HFFc6 (cell line): ENCODE data around the gene OR6C4. TPM values are rescaled to one million over a fixed set of nuclear protein-coding genes. Genes with fewer than 3 reads are reported as not detected.

Source experiments
- total RNA-seq, 6 experiments: library from RNA; stranded (reverse); fragmentation: NEBNext Ultra II Directional; extraction: Animal tissue kit (Norgen Biotek cat#: 25700); gene quantifications; 2 replicates in 1 of 6; 3 replicates in 5 of 6; pipeline ENCODE4 v1.2.3, GENCODE V29; 2021

The OR6C4 gene
- total RNA-seq, 6 experiments from 2014 or later: not detected

Other genes starting within 250 kb of the OR6C4 start
- gene OR6C1, start 235.3 kb upstream of the OR6C4 start, total RNA-seq: not detected
- not detected for gene OR6C3, start 218.9 kb upstream of the OR6C4 start, total RNA-seq
- gene OR6C75, start 186.6 kb upstream of the OR6C4 start, total RNA-seq: not detected
- not detected for gene OR6C65, start 149.1 kb upstream of the OR6C4 start, total RNA-seq
- gene OR6C76, start 123.3 kb upstream of the OR6C4 start, total RNA-seq: not detected
- not detected for gene OR6C2, start 105.5 kb upstream of the OR6C4 start, total RNA-seq
- gene OR6C70, start 79.5 kb upstream of the OR6C4 start, total RNA-seq: not detected
- not detected for gene OR6C68, start 57.2 kb upstream of the OR6C4 start, total RNA-seq
- not detected for gene OR2AP1, start 22.9 kb downstream of the OR6C4 start, total RNA-seq
- not detected for gene OR10P1, start 87.3 kb downstream of the OR6C4 start, total RNA-seq
- gene ITGA7, start 158.3 kb downstream of the OR6C4 start, total RNA-seq: 1 to 10 TPM in 4 of 6 experiments, under 1 TPM in 2; 0.95 to 2.3 (median 1.2) TPM
- 100 to 1,000 TPM in 4 of 6 experiments, 10 to 100 TPM in 2; 87.4 to 113 (median 104) TPM for gene BLOC1S1, start 166.4 kb downstream of the OR6C4 start, total RNA-seq
- gene RDH5, start 170.8 kb downstream of the OR6C4 start, total RNA-seq: 10 to 100 TPM in 2 of 6 experiments, 1 to 10 TPM in 4; 6.6 to 13.2 (median 7.8) TPM
- gene CD63, start 179.4 kb downstream of the OR6C4 start, total RNA-seq: 1,000 to 10,000 TPM; 1,860 to 2,483 (median 2,072) TPM
- 10 to 100 TPM; 15.8 to 25.9 (median 16.9) TPM for gene GDF11, start 193.5 kb downstream of the OR6C4 start, total RNA-seq